HEK293 (cell line): ENCODE measurements around the gene PHYKPL.

Experiments
- CTCF ChIA-PET: fragments of 350-600 bp; formaldehyde crosslinking; extraction: SDS; loops from one replicate; lab custom pipeline; 2021; ENCODE audit warnings: antibody characterized with exemption; lab: Yijun Ruan, JAX
- POLR2A ChIA-PET: fragments of 300-600 bp; formaldehyde crosslinking; extraction: SDS; loops from one replicate; lab custom pipeline; 2020; ENCODE audit warnings: antibody characterized with exemption, inconsistent platforms; lab: Yijun Ruan, JAX
- H3K27ac ChIP-seq: fragments of 200-500 bp; sonication (Bioruptor generic); 2 replicates; pipeline ENCODE4 v1.5.1; 2014; ENCODE audit warnings: low read depth, low read length, control low read depth, inconsistent platforms; ENCODE audit errors: extremely low read depth
- H3K36me3 ChIP-seq, 2 experiments: fragments of 200-500 bp in 1 of 2; sonication (Bioruptor generic) in 1 of 2; 1 replicate in 1 of 2; 2 replicates in 1 of 2; pipeline ENCODE4 v1.5.1; 2014 to 2017; ENCODE audit warnings: inconsistent platforms in 2 of 2, low read length in 2 of 2; ENCODE audit not compliant: control insufficient read depth in 2 of 2, insufficient read depth in 1 of 2
- H3K4me1 ChIP-seq: fragments of 200-500 bp; sonication (Bioruptor generic); 2 replicates; pipeline ENCODE4 v1.5.1; 2014; ENCODE audit warnings: mild to moderate bottlenecking, low read length, inconsistent platforms; ENCODE audit not compliant: control insufficient read depth, insufficient read depth
- H3K4me3 ChIP-seq: 2 replicates; pipeline ENCODE4 v1.5.1; 2011; ENCODE audit warnings: low read depth, mild to moderate bottlenecking, control low read depth, low read length, moderate library complexity
- H3K9me3 ChIP-seq: fragments of 200-500 bp; sonication (Bioruptor generic); 2 replicates; pipeline ENCODE4 v1.5.1; 2014; ENCODE audit warnings: low read depth, low read length, inconsistent platforms; ENCODE audit not compliant: control insufficient read depth, insufficient read depth
- GLI4 ChIP-seq: fragments of 450-650 bp; formaldehyde crosslinking; IDR thresholded peaks from 2 replicates; pipeline ENCODE4 v1.5.1; 2016; ENCODE audit warnings: missing biosample characterization, missing genetic modification characterization
- GLIS1 ChIP-seq: fragments of 450-650 bp; formaldehyde crosslinking; IDR thresholded peaks from 2 replicates; pipeline ENCODE4 v1.5.1; 2016; ENCODE audit warnings: missing biosample characterization, missing genetic modification characterization
- HOXC10 ChIP-seq: sonication (generic); formaldehyde crosslinking; IDR thresholded peaks from 2 replicates; pipeline ENCODE4 v1.8.1; 2023; ENCODE audit warnings: mild to moderate bottlenecking, missing genetic modification reagents
- SP3 ChIP-seq: fragments of 450-650 bp; formaldehyde crosslinking; IDR thresholded peaks from 2 replicates; pipeline ENCODE4 v1.5.1; 2016; ENCODE audit warnings: missing biosample characterization, missing genetic modification characterization
- WT1 ChIP-seq: fragments of 450-650 bp; formaldehyde crosslinking; IDR thresholded peaks from 2 replicates; pipeline ENCODE4 v1.5.1; 2016; ENCODE audit warnings: missing biosample characterization, missing genetic modification characterization
- ZBTB17 ChIP-seq: fragments of 450-650 bp; formaldehyde crosslinking; IDR thresholded peaks from 2 replicates; pipeline ENCODE4 v1.5.1; 2016; ENCODE audit warnings: missing biosample characterization, missing genetic modification characterization
- ZBTB48 ChIP-seq: fragments of 450-650 bp; formaldehyde crosslinking; IDR thresholded peaks from 2 replicates; pipeline ENCODE4 v1.5.1; 2016; ENCODE audit warnings: missing biosample characterization, missing genetic modification characterization
- ZBTB8A ChIP-seq: fragments of 450-650 bp; formaldehyde crosslinking; IDR thresholded peaks from 2 replicates; pipeline ENCODE4 v1.5.1; 2016; ENCODE audit warnings: missing biosample characterization, missing genetic modification characterization
- ZEB2 ChIP-seq: fragments of 450-650 bp; formaldehyde crosslinking; IDR thresholded peaks from 2 replicates; pipeline ENCODE4 v1.5.1; 2016; ENCODE audit warnings: missing biosample characterization, missing genetic modification characterization
- ZIC2 ChIP-seq: fragments of 450-650 bp; formaldehyde crosslinking; IDR thresholded peaks from 2 replicates; pipeline ENCODE4 v1.5.1; 2016; ENCODE audit warnings: missing biosample characterization, missing genetic modification characterization
- ZNF121 ChIP-seq: fragments of 450-650 bp; formaldehyde crosslinking; IDR thresholded peaks from 2 replicates; pipeline ENCODE4 v1.5.1; 2016; ENCODE audit warnings: missing biosample characterization, missing genetic modification characterization
- ZNF146 ChIP-seq: fragments of 450-650 bp; formaldehyde crosslinking; IDR thresholded peaks from 2 replicates; pipeline ENCODE4 v1.5.1; 2016; ENCODE audit warnings: missing biosample characterization, missing genetic modification characterization
- ZNF239 ChIP-seq: fragments of 450-650 bp; formaldehyde crosslinking; IDR thresholded peaks from 2 replicates; pipeline ENCODE4 v1.5.1; 2016; ENCODE audit warnings: missing biosample characterization, missing genetic modification characterization
- ZNF335 ChIP-seq: fragments of 450-650 bp; formaldehyde crosslinking; conservative IDR thresholded peaks from 2 replicates; pipeline ENCODE4 v1.5.1; 2016; ENCODE audit warnings: missing biosample characterization, missing genetic modification characterization
- ZNF350 ChIP-seq: fragments of 450-650 bp; formaldehyde crosslinking; IDR thresholded peaks from 2 replicates; pipeline ENCODE4 v1.5.0; 2017; ENCODE audit warnings: missing biosample characterization, mild to moderate bottlenecking, missing genetic modification characterization
- ZNF549 ChIP-seq: fragments of 450-650 bp; IDR thresholded peaks from 2 replicates; pipeline ENCODE4 v1.5.1; 2018; ENCODE audit warnings: missing biosample characterization, missing genetic modification characterization, mild to moderate bottlenecking, inconsistent platforms, moderate library complexity
- ZNF670 ChIP-seq: fragments of 450-650 bp; formaldehyde crosslinking; IDR thresholded peaks from 2 replicates; pipeline ENCODE4 v1.5.1; 2016; ENCODE audit warnings: missing biosample characterization, missing genetic modification characterization, low read depth
- ZNF747 ChIP-seq: fragments of 450-650 bp; formaldehyde crosslinking; IDR thresholded peaks from 2 replicates; pipeline ENCODE4 v1.5.1; 2016; ENCODE audit warnings: missing biosample characterization, missing genetic modification characterization
- ZNF768 ChIP-seq: fragments of 450-650 bp; formaldehyde crosslinking; IDR thresholded peaks from 2 replicates; pipeline ENCODE4 v1.5.1; 2018; ENCODE audit warnings: missing biosample characterization, mild to moderate bottlenecking, missing genetic modification characterization
- ZNF777 ChIP-seq: fragments of 450-650 bp; formaldehyde crosslinking; IDR thresholded peaks from 2 replicates; pipeline ENCODE4 v1.5.1; 2017; ENCODE audit warnings: missing biosample characterization, missing genetic modification characterization, borderline replicate concordance
- ZXDB ChIP-seq: fragments of 450-650 bp; formaldehyde crosslinking; IDR thresholded peaks from 2 replicates; pipeline ENCODE4 v1.5.1; 2016; ENCODE audit warnings: missing biosample characterization, missing genetic modification characterization
- TF ChIP-seq, protein P1 (sequence below): fragments of 450-650 bp; formaldehyde crosslinking; IDR thresholded peaks from 2 replicates; pipeline ENCODE4 v1.5.1; 2016; ENCODE audit warnings: missing biosample characterization, missing genetic modification characterization
- TF ChIP-seq, protein P2 (sequence below): fragments of 450-650 bp; formaldehyde crosslinking; IDR thresholded peaks from 2 replicates; pipeline ENCODE4 v1.5.1; 2016; ENCODE audit warnings: missing biosample characterization, missing genetic modification characterization
- TF ChIP-seq, protein P3 (sequence below): fragments of 450-650 bp; IDR thresholded peaks from 2 replicates; pipeline ENCODE4 v1.5.1; 2018; ENCODE audit warnings: missing biosample characterization, mild to moderate bottlenecking, missing genetic modification characterization
- TF ChIP-seq, protein P4 (sequence below): fragments of 450-650 bp; formaldehyde crosslinking; IDR thresholded peaks from 2 replicates; pipeline ENCODE4 v1.5.1; 2016; ENCODE audit warnings: missing biosample characterization, missing genetic modification characterization, low read depth
- TF ChIP-seq, protein P5 (sequence below): fragments of 450-650 bp; formaldehyde crosslinking; IDR thresholded peaks from 2 replicates; pipeline ENCODE4 v1.5.1; 2016; ENCODE audit warnings: missing biosample characterization, missing genetic modification characterization, borderline replicate concordance

Gene PHYKPL

DNA sequence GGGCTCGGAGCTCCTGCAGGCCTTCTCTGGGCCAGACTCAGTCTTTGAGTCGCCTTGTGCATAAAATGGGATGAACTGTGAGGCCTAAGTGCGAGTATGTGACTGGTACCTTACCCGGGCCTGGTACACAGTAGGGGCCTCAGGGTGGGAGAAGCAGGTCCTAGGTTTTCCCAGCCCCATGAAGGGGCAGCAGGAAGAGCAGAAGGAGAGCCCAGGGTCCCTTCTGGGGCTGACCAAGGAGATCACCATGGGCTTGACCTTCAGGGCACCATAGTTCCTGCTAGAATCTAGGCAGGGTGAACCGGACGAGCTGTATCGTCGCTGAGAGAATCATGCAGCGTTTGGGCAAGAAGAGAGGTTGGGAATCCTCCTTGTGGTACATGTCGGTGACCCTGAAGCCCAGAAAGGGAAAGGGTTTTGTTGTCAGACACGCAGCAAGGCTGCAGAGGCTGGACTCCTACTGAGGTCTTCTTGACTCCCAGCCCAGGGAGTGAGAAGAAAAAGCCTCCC lies 373 bp upstream of the PHYKPL start (continued):
- TF ChIP-seq ZNF747 (tag by site-specific recombination): no peak
- TF ChIP-seq SP3 (tag by site-specific recombination): 0 out of 2 replicates have a peak, but pooled peaks have one; percentile 7
- no peak for TF ChIP-seq ZNF670 (tag by site-specific recombination)
- peak; percentile 95 for TF ChIP-seq ZNF239 (tag by site-specific recombination)
- 0 out of 2 replicates have a peak, but pooled peaks have one; percentile 1 for TF ChIP-seq WT1
- TF ChIP-seq ZBTB17: peak; percentile 46
- peak; percentile 19 for TF ChIP-seq ZXDB (tag by site-specific recombination)
- peak; percentile 57 for TF ChIP-seq ZNF335 (tag by site-specific recombination)
- TF ChIP-seq ZNF777 (tag by site-specific recombination): no peak
- peak; percentile 14; the same call in 1 of the 2 replicates for TF ChIP-seq ZEB2 (tag by site-specific recombination)
- TF ChIP-seq ZNF768 (tag by site-specific recombination): peak; percentile 26; the same call in 1 of the 2 replicates
- TF ChIP-seq HOXC10 (CRISPR knock-in tag): no peak
- TF ChIP-seq, protein P1, sequence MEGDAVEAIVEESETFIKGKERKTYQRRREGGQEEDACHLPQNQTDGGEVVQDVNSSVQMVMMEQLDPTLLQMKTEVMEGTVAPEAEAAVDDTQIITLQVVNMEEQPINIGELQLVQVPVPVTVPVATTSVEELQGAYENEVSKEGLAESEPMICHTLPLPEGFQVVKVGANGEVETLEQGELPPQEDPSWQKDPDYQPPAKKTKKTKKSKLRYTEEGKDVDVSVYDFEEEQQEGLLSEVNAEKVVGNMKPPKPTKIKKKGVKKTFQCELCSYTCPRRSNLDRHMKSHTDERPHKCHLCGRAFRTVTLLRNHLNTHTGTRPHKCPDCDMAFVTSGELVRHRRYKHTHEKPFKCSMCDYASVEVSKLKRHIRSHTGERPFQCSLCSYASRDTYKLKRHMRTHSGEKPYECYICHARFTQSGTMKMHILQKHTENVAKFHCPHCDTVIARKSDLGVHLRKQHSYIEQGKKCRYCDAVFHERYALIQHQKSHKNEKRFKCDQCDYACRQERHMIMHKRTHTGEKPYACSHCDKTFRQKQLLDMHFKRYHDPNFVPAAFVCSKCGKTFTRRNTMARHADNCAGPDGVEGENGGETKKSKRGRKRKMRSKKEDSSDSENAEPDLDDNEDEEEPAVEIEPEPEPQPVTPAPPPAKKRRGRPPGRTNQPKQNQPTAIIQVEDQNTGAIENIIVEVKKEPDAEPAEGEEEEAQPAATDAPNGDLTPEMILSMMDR (tag by site-specific recombination): no peak
- TF ChIP-seq, protein P2, sequence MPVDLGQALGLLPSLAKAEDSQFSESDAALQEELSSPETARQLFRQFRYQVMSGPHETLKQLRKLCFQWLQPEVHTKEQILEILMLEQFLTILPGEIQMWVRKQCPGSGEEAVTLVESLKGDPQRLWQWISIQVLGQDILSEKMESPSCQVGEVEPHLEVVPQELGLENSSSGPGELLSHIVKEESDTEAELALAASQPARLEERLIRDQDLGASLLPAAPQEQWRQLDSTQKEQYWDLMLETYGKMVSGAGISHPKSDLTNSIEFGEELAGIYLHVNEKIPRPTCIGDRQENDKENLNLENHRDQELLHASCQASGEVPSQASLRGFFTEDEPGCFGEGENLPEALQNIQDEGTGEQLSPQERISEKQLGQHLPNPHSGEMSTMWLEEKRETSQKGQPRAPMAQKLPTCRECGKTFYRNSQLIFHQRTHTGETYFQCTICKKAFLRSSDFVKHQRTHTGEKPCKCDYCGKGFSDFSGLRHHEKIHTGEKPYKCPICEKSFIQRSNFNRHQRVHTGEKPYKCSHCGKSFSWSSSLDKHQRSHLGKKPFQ (tag by site-specific recombination): no peak
- TF ChIP-seq ZNF549 (tag by site-specific recombination): no peak
- no peak for TF ChIP-seq ZNF350 (tag by site-specific recombination)
- no peak for TF ChIP-seq GLI4 (tag by site-specific recombination)
- TF ChIP-seq, all 188 proteins: peak for 11

DNA sequence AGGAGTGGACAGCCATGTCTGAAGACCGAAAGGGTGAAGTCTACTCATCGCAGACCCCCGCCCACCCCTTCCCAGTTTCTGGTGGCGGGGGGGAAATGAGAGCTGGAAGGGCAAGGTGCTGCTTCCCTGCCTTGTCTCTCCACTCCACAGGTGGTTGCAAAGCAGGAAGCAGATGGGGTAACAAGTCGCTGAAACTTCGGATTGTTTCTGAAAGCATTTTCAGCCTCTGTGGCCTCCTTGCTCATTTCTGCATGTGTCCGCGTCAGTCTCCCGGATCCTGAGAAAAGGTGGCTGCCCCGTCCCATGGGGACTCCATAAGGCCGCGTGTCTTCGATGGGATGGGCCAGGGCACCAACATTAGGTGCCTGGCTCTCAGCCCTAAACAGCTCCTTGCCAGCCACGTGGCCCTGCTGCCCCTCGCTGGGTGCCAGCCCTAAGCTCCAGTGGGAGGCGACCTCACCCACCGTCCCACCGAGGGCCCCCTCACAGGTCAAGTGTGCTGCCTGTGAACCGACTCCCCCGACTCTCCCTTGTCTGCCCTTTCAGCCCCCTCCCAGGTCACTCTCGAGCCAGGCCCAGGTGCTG lies 971 bp downstream of the PHYKPL start:
- CTCF ChIA-PET: interaction anchor here (0.7 kb wide), 2 partner anchors 621 to 696 kb away, joined by 3 read pairs; no protein-coding TSS in a partner anchor
- TF ChIP-seq ZBTB48 (peak; percentile 44; the same call in 1 of the 2 replicates), ZNF146 (tag by site-specific recombination) (0 out of 2 replicates have a peak, but pooled peaks have one; percentile 10), GLIS1 (tag by site-specific recombination) (peak; percentile 61; the same call in 1 of the 2 replicates), ZBTB8A (tag by site-specific recombination) (peak; percentile 67; the same call in 1 of the 2 replicates), ZNF121 (tag by site-specific recombination) (no peak), ZIC2 (tag by site-specific recombination) (peak; percentile 80)
- TF ChIP-seq, protein P3, sequence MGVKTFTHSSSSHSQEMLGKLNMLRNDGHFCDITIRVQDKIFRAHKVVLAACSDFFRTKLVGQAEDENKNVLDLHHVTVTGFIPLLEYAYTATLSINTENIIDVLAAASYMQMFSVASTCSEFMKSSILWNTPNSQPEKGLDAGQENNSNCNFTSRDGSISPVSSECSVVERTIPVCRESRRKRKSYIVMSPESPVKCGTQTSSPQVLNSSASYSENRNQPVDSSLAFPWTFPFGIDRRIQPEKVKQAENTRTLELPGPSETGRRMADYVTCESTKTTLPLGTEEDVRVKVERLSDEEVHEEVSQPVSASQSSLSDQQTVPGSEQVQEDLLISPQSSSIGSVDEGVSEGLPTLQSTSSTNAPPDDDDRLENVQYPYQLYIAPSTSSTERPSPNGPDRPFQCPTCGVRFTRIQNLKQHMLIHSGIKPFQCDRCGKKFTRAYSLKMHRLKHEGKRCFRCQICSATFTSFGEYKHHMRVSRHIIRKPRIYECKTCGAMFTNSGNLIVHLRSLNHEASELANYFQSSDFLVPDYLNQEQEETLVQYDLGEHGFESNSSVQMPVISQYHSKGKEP (tag by site-specific recombination): no peak
- TF ChIP-seq, protein P4, sequence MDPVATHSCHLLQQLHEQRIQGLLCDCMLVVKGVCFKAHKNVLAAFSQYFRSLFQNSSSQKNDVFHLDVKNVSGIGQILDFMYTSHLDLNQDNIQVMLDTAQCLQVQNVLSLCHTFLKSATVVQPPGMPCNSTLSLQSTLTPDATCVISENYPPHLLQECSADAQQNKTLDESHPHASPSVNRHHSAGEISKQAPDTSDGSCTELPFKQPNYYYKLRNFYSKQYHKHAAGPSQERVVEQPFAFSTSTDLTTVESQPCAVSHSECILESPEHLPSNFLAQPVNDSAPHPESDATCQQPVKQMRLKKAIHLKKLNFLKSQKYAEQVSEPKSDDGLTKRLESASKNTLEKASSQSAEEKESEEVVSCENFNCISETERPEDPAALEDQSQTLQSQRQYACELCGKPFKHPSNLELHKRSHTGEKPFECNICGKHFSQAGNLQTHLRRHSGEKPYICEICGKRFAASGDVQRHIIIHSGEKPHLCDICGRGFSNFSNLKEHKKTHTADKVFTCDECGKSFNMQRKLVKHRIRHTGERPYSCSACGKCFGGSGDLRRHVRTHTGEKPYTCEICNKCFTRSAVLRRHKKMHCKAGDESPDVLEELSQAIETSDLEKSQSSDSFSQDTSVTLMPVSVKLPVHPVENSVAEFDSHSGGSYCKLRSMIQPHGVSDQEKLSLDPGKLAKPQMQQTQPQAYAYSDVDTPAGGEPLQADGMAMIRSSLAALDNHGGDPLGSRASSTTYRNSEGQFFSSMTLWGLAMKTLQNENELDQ (tag by site-specific recombination): no peak
- TF ChIP-seq, protein P5, sequence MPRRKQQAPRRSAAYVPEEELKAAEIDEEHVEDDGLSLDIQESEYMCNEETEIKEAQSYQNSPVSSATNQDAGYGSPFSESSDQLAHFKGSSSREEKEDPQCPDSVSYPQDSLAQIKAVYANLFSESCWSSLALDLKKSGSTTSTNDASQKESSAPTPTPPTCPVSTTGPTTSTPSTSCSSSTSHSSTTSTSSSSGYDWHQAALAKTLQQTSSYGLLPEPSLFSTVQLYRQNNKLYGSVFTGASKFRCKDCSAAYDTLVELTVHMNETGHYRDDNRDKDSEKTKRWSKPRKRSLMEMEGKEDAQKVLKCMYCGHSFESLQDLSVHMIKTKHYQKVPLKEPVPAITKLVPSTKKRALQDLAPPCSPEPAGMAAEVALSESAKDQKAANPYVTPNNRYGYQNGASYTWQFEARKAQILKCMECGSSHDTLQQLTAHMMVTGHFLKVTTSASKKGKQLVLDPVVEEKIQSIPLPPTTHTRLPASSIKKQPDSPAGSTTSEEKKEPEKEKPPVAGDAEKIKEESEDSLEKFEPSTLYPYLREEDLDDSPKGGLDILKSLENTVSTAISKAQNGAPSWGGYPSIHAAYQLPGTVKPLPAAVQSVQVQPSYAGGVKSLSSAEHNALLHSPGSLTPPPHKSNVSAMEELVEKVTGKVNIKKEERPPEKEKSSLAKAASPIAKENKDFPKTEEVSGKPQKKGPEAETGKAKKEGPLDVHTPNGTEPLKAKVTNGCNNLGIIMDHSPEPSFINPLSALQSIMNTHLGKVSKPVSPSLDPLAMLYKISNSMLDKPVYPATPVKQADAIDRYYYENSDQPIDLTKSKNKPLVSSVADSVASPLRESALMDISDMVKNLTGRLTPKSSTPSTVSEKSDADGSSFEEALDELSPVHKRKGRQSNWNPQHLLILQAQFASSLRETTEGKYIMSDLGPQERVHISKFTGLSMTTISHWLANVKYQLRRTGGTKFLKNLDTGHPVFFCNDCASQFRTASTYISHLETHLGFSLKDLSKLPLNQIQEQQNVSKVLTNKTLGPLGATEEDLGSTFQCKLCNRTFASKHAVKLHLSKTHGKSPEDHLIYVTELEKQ (tag by site-specific recombination): 0 out of 2 replicates have a peak, but pooled peaks have one; percentile 6

More for the DNA sequence above, 971 bp downstream of the PHYKPL start:
- peak overlapping the region; percentile 76 for H3K4me3 ChIP-seq
- H3K4me1 ChIP-seq: no peaks in the 10 kb centered on the region
- H3K36me3 ChIP-seq: peaks cover 15 to 49% of the 10 kb centered on the region in 2 experiments; a peak in 2 of 3 replicates
- H3K27ac ChIP-seq: peak overlapping the region; percentile 92
- H3K9me3 ChIP-seq: no peaks in the 10 kb centered on the region
- POLR2A ChIA-PET: interaction anchor here (1.1 to 4.3 kb wide), 4 partner anchors 10 to 27 kb away, joined by 4 to 28 read pairs (median 8); partner anchors contain the start of gene HNRNPAB
